ENCODE results near the gene NR2C1. TPM values are rescaled to one million over a fixed set of nuclear protein-coding genes. Genes with fewer than 3 reads are reported as not detected.

The NR2C1 gene
- polyA plus RNA-seq, 10 donors = 26.4 to 55.3 (median 35.1) TPM

Other genes starting within 250 kb of the NR2C1 start
- gene NDUFA12, start 69.9 kb downstream of the NR2C1 start, polyA plus RNA-seq (ENCODE audit: insufficient read length in 10 of 10) = 100 to 1,000 TPM in 1 of 10 donors, 10 to 100 TPM in 9; 83.3 to 105 (median 90.0) TPM
- gene FGD6, start 143.8 kb upstream of the NR2C1 start, polyA plus RNA-seq (ENCODE audit: insufficient read length in 10 of 10) = 1 to 10 TPM; 2.7 to 7.1 (median 4.4) TPM
- 10 to 100 TPM; 58.8 to 99.7 (median 75.0) TPM for gene VEZT, start 144.2 kb upstream of the NR2C1 start, polyA plus RNA-seq (ENCODE audit: insufficient read length in 10 of 10)

Measured in muscle of back (tissue), 10 donors.